CD4-positive, alpha-beta T cell treated with Interleukin-15 for 1 hour (primary cell): ENCODE results near the gene MYBPC1.
"Not testable (repeated sequence)": the region's sequence is repeated elsewhere in the genome, so short reads cannot be mapped to it uniquely, and the experiment has no call there.

ENCODE experiments used
- DNase-seq: peaks from one replicate; pipeline ENCODE4 v3.0.0-alpha.2; 2020

Gene MYBPC1

DNA sequence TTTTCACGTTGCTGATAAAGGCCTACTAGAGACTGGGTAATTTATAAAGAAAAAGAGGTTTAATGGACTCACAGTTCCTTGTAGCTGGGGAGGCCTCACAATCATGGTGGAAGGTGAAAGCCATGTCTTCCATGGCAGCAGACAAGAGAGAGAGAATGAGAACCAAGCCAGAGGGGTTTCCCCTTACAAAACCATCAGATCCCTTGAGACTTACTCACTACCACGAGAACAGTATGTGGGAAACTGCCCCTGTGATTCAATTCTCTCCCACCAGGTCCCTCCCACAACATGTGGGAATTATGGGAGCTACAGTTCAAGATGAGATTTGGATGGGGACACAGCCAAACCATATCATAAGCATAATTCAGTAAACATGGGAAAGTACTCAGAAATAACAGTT, 65.9 kb downstream of the MYBPC1 start:
- DNase-seq = not testable (repeated sequence)

DNA sequence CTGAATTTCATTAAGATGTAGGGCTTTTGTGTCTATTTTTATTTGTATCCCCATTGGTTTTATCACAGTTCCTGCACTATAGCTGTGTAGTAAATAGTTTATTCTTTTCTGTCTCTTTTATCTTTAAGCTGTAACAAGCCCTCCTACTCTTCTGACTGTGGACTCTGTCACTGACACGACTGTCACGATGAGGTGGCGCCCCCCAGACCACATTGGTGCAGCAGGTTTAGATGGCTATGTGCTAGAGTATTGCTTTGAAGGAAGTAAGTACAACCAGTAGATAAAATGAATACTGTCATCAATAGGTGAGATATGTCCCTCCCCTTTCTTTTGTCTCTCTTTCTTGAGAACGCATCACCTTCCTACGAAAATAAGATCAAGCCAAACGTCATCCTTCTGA, 68.5 kb downstream of the MYBPC1 start:
- no peak for DNase-seq

DNA sequence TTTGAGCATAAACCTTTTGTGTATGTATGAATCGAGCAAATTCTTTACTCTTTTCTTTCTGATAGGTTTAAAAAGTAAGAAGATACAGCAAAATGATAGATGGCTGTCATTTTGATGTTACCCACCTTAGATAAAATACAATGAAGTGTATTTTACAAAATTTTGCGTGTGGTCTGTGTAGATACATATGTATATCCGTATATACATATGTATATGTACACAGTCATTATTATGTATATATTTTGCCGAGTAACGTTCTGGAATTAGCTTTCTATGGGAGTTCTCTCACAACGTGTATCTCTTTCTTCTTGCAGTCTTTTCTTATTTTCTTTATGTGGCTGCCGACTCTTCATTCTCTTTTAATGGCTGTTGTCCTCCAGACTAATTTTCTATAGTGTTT, 70.2 kb downstream of the MYBPC1 start:
- no peak for DNase-seq

DNA sequence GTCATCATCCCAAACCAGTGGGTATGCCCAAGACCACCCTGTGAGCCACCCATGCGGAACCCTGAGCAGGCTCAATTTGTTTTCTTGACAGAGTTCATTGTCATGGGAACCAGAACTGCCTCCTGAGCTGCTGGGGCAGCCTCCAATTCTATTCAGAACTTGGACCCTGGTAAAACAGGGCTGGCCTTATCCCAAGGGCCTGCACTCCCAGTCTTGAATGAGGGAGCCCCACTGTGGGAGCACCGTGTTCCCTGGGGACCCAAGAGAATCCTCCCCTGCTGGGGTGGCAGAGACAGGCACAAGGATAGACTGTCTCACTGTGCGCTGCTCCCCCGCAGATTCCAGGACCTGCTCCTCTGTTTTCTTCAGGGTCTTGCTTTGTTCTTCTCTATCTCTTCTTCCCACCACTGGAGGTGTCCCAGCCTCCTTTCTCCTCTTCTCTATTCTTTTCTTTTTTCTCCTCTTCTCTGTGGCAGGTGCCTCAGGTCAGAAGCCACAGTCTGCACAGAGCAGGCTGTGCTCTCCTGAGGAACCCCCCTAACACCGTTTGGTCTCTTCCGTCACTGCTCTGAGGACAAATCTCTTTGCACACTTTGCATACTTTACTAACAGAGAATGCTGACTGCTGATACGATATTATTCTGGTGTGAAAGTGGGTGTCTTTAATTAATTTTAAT, 71.4 kb downstream of the MYBPC1 start:
- DNase-seq = no peak

DNA sequence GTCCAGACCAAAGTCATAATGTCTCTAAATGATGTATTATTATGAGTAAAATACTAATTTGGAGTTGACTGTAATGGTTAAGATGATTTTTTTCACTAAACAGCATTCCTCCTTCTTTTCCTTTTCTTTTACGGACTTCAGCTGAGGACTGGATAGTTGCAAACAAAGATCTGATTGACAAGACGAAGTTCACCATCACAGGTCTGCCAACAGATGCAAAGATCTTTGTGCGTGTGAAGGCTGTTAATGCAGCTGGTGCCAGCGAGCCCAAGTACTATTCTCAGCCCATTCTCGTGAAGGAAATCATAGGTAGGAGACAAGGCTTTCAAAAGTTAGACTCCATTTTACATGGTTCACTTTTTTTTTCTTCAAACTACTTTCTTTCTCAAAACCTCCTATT, 72.8 kb downstream of the MYBPC1 start:
- no peak for DNase-seq

DNA sequence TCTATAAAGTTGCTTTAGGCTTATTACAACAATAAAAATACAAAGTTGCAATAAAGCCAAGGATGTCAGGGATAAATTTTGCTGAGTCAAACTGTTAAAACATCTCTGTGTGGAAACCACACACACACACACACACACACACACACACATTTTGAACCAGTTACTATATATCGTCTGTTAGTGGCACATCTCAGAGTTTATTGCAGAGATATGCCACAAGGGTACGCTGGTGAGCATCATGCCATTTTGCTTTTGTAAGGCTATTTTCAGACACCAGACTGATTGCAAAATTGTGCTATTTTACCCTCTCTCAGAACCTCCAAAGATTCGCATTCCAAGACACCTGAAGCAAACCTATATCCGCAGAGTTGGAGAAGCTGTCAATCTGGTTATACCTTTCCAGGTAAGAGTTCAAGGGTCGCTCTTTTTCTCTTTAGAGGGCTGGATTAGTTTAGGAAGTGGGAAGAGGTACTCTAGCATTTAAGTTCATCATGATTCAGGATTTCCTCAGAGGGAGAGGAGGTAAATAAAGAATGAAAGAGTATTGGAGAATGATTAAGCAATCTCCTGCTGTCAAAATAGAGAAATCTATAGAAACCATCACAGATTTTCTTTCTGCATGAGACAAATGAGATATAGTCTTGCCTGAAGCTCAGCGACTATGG, 75.4 kb downstream of the MYBPC1 start:
- DNase-seq = peak; percentile 49

DNA sequence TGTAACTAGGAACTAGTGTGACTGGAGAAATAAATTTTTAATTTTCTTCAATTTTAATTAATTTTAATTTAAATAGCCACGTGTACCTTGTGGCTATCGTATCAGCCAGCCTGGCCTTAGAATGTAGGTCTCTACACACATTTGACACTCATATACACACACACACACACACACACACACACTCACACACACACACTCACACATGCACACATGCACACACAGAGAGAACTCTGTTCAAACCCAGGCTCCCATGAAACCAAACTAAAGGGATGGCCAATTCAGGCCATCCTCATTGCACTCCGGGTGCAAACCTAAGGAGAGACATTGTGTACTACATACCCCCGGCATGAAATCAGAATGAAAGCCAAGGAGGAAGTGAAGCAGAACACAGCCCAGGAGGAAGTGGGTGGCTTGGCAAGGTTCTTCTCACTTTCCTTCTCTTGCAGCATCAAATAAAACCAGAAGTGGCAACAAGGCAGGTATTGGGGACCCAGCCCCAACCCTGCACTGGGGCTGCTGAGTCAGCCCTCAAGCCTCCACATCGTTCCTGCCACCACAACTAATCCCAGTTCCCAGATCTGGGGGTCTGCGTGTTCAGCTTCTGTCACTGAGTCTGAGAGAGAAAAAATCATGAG, 76.5 kb downstream of the MYBPC1 start:
- DNase-seq = peak; percentile 53

DNA sequence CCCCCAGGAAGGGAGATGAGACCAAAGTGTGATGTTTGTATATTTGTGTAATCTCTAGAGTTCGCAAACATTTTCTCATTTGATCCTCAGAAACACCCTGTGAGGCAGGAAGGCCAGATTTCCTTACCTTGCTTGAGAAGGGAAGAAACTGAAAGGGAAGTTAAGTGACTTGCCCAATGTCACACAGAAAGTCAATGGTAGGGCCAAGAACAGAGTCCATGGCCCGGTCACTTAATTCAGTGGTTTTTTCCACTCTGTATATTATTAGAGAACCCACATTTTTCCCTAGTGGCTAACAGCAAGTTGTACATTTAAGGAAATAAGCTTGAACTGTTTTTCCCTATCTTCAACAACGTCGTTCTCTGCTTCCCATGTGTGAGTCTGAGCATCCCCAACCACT, 77.1 kb downstream of the MYBPC1 start:
- no peak for DNase-seq

DNA sequence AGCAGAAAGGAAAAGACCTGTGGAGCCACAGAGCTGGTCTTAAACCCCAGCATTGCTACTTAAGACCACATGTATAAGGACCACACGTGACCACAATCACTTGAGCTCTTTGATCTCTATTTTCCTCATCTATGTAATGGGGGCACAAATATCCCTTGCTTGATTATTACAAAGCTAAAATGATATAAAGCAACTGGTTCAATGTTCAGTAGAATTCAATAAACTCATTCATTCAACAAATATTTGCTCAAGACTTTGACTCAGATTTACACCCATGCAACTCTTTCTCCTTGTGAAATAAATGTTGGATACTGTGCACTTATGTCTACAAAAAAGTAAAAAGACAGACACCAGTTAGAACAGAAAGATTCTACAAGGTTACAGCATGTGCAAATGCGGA, 80.8 kb downstream of the MYBPC1 start:
- DNase-seq = no peak

DNA sequence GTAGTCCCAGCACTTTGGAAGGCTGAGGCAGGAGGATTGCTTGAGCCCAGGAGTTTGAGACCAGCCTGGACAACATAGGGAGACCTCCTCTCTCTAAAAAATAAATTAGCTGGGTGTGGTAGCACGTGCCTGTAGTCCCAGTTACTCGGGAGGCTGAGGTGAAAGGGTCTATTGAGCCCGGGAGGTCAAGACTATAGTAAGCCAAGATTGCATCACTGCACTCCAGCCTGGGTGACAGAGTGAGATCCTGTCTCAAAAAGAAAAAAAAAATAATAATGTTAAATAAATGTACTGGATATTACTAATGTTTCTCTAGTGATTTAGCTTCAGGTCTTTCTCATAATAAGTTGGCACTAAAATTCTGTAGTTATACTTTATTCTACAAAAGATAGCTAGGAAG, 81.7 kb downstream of the MYBPC1 start:
- DNase-seq = not testable (repeated sequence)

DNA sequence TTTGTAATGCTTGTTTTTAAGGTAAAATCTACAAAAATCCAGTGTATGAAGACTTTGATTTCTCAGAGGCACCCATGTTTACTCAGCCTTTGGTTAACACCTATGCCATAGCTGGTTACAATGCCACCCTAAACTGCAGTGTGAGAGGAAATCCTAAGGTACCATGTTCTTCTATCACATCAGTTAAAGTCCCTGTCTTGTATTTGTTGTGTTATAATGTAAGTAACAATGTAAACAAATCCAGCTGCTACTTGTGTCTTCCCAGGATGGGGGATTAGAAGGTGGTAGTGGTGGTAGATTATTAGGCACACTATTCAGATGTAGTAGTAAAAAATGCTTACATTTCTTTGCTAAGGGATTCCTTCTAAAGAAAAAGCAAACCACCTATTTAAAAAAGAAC, 83.3 kb downstream of the MYBPC1 start:
- no peak for DNase-seq

DNA sequence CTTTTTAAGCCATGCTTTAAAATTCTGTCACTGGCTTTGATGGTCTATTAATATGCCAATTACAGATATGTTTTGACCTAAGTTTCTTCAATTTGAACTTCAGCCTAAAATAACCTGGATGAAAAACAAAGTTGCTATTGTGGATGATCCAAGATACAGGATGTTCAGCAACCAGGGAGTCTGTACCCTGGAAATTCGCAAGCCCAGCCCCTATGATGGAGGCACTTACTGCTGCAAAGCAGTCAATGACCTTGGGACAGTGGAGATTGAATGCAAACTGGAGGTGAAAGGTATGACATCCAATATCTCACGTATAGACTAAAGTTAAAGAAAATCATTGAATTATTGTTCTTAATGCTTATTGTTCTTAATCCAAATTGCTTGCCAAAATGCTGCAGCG, 85.5 kb downstream of the MYBPC1 start:
- DNase-seq = no peak

DNA sequence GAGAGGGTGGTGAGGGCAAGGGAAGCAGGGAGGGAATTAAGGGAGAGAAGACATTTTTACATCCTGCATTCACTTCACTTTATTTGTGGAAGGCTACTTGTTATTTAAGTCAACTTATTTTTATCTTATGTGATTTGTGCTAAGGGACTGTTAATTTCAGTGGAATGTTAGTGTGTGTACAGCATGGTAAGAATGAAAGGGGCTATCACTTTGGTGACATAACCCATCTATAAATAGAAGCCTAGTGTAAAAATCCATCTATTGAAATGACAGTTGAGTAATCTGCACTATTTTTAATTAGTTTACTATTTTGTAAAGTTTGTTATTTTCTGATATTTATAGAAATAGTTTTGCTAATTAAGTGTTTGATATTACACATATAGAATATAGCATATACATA, 85.9 kb downstream of the MYBPC1 start:
- no peak for DNase-seq

DNA sequence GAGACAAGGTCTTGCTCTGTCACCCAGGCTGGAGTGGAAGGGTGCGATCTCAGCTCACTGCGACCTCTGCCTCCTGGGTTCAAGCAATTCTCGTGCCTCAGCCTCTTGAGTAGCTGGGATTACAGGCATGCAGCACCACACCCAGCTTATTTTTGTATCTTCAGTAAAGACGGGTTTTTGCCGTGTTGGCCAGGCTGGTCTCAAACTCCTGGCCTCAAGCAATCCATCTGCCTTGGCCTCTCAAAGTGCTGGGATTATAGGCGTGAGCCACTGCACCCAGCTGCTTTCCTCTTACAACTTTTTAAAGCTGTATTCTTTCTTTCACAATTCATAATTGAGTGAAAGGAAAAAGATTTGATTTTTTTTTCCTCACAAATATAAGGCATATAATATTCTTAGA, 86.9 kb downstream of the MYBPC1 start:
- not testable (repeated sequence) for DNase-seq

DNA sequence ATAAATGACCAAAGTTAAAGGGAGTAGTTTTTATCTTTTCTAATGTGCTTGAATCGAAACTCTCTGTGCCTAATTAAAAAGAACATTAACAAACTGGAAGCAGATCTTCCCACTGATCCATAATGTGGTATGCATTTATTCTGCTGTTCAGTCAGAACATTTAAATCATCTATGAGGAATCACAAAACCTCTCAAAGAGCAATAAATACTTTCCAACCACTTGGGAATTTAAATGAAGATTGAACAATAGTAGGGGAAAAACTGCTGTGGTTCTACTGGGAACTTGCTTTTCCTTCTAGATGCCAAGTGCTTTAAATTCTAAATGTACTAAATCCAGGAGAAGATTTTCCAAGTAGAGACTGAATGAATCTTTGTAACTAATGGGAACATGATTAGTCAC, 90.3 kb downstream of the MYBPC1 start:
- no peak for DNase-seq

DNA sequence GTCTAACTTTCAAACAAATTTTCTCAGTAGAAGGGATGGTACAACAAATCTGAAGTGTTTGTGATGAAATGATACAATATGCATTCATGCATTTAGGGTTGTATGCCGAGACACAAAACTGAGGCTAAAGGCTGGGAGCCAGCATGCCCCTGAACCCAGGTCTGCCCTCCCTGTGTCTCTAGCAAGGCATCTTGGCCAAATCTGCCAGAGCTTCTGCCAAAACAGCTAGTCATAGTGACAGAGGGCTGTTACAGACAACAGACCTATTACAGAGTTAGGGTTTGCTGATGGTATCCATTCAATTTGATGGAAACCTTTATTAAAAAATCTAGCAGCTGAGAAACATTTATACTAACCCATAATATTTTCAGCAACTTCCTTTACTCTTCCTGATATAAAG, 91.4 kb downstream of the MYBPC1 start:
- no peak for DNase-seq

DNA sequence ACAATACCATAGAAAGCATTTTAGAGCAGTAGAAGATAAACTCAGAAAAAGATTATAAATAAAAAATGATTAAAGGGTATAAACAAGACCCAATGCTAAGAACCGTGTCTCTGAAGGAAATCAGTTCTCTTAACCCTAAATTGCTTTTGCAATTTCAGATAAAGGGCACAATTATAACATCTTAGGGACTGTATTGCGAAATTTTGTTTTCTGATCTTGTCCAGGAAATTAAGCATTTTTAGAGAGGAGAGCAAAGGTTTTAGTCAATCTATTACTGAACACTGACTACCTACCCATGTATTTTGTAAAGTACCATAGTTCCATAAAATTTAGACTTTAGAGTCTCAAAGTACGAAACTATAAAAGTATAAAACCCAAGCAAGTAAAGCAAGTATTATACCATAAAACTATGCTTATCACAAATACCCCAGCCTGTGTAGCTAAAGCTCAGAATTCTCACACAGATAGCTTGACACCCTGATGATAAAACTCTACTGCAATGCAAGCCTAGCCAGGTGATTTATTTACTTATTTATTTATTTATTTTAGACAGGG, 95.8 kb downstream of the MYBPC1 start:
- no peak for DNase-seq

DNA sequence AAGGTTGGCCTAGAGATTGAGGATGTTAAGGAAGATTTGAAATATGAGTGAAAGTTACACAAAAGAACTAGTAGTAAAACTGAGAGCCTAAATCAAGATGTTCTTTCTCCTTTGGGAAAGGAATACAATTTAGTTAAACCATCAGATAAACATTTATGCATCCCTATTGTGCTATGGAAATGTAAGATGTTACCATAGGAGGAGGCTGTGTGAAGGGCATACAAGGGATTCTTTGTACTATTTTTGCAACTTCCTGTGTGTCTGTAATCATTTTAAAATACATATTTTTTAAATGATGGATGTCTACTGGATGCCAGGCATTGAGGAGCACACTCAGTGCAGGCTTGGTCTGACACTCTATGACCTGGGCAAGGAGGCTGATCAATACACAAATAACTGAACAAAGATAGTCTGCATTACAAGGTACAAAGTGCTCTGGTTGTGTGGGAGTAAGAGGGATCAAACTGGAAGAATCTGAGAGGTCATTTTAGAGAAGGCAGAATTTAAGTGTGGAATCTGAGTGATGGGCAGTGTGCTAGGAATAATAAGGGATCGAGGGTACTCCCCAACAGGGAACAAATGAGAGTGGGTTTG, 96.8 kb downstream of the MYBPC1 start:
- DNase-seq = no peak

DNA sequence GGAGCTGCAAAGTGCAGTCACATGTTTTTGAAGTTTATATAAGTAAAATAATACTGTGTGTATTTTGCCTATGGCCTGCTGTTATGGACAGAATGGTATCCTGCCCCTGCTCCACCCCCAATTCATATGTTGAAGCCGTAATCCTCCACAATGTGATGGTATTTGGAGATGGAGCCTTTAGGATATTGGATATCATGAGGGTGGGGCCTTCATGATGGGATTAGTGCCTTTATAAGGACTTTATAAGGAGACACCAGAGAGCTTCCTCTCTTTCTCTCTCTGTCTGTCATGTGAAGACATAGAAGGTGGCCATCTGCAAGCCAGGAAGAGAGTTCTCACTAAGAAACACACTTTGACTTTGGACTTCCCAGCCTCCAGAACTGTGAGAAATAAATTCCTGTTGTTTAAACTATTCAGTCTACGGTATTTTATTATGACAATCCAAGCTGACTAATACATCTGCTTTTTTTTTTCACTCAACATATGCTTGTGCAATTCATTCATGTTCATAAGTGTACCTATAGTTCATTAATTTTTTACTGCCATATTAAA, 99.6 kb downstream of the MYBPC1 start:
- DNase-seq = no peak

DNA sequence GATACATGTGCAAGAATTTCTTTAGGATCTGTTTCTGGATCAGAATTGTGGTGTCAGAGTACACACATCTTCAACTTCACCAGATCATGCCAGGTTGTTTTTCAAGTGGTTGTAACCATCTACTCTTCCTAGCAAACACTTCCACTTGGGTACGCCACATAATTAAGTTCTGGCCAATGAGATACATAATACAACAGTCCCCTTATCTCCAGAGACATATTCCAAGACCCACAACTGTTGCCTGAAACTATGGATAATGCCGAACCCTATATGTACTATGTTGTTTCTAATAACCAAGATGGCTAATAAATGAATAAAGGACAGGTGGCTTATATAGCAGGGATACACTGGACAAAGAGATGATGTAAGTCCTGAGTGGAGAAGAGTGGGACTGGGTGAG, 100.2 kb downstream of the MYBPC1 start:
- DNase-seq = no peak

DNA sequence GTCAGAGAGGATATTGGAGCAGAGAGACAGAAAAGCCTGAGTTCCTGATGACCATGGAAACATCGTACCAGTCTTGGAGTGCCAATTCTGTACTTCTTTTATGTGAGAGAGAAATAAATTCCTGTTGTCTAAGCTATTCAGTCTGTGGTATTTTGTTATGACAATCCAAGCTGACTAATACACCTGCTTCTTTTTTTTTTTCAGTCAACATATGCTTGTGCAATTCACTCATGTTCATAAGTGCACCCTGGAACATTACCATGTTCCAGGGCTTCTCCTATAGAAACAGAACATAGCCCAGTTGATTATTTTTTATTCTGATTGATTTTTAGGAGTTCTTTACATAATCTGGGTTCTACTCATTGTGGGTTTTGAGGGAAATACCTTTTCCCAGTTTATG, 100.9 kb downstream of the MYBPC1 start:
- no peak for DNase-seq

DNA sequence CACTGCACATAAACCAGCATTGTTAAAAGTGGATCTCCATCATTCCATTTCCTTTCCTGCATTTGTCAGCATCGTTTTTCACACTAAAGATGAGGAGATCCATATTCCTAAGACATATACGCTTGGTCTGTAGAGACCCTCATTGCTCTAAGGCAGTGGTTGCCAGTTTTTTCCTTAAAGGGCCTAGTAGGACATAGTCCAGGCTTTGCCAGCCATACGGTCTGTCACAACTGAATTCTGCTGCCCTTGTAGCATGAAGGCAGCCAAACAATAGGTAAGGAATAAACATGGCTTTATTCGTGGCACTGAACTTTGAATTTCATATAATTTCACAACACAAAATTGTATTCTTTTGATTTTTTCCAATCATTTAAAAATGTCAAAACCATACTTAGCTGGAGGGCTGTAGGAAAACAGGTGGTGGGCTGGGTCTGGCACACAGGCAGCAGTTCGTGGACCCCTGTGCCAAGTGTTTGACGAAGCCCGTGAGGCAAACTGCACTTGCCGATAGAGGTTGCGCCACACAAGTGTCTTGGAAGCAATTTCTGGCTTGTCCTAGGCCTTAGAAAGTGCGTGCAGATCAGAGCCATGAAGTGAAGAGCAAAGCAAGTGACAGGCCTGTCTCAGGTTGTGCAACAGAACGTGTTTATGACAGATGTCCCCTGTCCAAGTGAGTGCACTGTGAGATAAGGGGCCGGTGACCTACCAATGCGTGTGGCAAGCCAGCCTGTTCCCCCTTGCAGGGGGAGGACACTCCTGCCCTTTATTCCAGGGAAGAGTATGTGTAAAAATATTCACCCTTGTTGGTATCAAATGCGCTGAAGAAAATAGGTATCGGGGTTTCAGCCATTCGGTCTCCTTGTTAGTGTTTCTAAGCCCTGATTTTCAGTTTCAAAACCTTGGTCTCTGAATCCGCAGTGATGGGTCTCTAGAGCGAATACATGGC, 101.8 kb downstream of the MYBPC1 start:
- peak; percentile 16 for DNase-seq
